22Rv1 (cell line): Measurements from ENCODE around the gene PTGFR.

Experiments
- H3K27ac ChIP-seq: fragments of 450-650 bp; 2 replicates; pipeline ENCODE4 v1.5.1; 2017
- CTCF ChIP-seq: fragments of 450-650 bp; IDR thresholded peaks from 2 replicates; pipeline ENCODE4 v1.5.1; 2017; ENCODE audit warnings: mild to moderate bottlenecking
- ZFX ChIP-seq: fragments of 450-650 bp; IDR thresholded peaks from 2 replicates; pipeline ENCODE4 v1.6.1; 2017; ENCODE audit warnings: antibody characterized with exemption, borderline replicate concordance

PTGFR gene

DNA sequence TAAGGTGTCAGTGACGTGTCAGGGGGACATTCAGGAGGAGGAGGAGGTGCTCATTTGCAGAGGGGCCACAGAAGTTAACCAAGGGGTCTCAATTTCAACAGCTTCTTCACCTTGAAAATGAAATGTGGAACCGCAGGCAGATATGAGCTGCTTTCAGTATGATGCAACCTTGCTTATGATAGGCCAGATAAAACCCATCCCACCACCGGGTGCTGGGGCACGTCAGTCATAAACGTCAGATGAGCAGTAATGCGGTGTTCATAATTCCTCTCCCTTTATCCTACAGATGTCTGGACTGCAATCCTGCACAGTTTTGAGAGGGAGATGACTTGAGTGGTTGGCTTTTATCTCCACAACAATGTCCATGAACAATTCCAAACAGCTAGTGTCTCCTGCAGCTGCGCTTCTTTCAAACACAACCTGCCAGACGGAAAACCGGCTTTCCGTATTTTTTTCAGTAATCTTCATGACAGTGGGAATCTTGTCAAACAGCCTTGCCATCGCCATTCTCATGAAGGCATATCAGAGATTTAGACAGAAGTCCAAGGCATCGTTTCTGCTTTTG, 1.7 kb downstream of the PTGFR start:
- no peak overlapping the region for H3K27ac ChIP-seq
- TF ChIP-seq CTCF, result no peak
- TF ChIP-seq ZFX, result no peak

- TF ChIP-seq ZFX, result no peak
- TF ChIP-seq CTCF, result no peak
Measured at GRCh38 chr1:78493451-78493850, 2.7 kb downstream of the PTGFR start.

GRCh38 chr1:78497201-78497600, 6.4 kb downstream of the PTGFR start:
- no peak for TF ChIP-seq ZFX
- no peak for TF ChIP-seq CTCF
- H3K27ac ChIP-seq, result no peak overlapping the region

More at GRCh38 chr1:78493451-78493850, 2.7 kb downstream of the PTGFR start:
- no peak overlapping the region for H3K27ac ChIP-seq

DNA sequence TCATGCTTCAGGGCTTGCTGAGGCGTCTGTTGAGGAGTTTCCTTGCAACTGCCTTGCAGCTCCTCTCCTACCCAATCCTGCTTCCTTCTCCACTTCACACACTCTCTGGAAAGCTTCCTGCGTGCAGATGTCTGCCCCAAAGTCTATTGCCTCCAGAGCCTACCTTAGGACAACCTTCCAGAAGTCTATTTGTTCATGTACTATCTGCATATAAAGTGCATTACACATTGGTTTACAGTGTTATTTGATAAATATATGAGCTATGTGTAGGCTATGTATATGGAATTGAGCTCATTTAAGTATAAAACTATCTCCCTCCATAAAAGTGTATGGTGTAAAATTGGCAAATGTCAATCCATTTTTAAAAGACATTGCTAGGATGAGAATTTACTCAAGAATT, 9.8 kb downstream of the PTGFR start:
- TF ChIP-seq ZFX, result no peak
- TF ChIP-seq CTCF, result no peak
- H3K27ac ChIP-seq, result peak overlapping the region; percentile 67

DNA sequence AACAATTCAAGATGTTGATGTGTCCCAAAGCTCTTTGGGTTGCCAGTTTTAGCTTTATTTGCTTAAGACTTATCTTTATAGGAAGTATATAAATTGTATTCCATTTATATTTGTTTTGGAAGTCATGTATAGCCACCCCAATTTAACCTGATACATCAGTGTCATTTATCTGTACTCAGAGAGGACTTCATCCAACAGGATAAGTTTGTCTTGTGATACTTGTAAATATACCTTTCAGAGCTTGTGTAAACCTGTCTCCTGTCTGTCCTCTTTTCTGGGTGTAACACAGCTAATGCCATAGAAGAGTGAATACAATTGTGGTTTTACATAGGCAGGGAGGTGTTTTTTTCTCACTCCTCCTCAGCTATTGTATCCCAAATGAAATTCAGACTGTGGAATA, 10.4 kb downstream of the PTGFR start:
- TF ChIP-seq ZFX (no peak), CTCF (no peak)
- peak overlapping the region; percentile 67 for H3K27ac ChIP-seq

GRCh38 chr1:78511334-78511733, 20.6 kb downstream of the PTGFR start:
- H3K27ac ChIP-seq, result no peak overlapping the region
- TF ChIP-seq CTCF, result no peak
- no peak for TF ChIP-seq ZFX

GRCh38 chr1:78516716-78517115, 25.9 kb downstream of the PTGFR start:
- TF ChIP-seq ZFX, result no peak
- no peak for TF ChIP-seq CTCF
- no peak overlapping the region for H3K27ac ChIP-seq
